ENCODE data around the gene ANKRD13B.

- TF ChIP-seq POLR2A (IDR thresholded peaks at IDR 0.05; ENCODE audit: low read depth, low read length) (no peak), POLR2AphosphoS5 (IDR thresholded peaks at IDR 0.05; ENCODE audit: low read depth, low read length) (no peak), TAF1 (IDR thresholded peaks at IDR 0.05; ENCODE audit: borderline replicate concordance, low read depth, low read length) (no peak)
Measured at GRCh38 chr17:29563816-29564215, 29.1 kb upstream of the ANKRD13B start.
